ENCODE data around the gene TMEM92.

- no peak for TF ChIP-seq CTCF (IDR thresholded peaks at IDR 0.05; ENCODE audit: low read depth, low read length, missing input control)
- no peak for TF ChIP-seq MAX (IDR thresholded peaks at IDR 0.05)
- no peak for TF ChIP-seq EGR1 (IDR thresholded peaks at IDR 0.05; ENCODE audit: low read depth in 2 of 2)
- no peak for TF ChIP-seq REST (IDR thresholded peaks at IDR 0.05)
- no peak for TF ChIP-seq GABPA (IDR thresholded peaks at IDR 0.05 in 1 of 2, conservative IDR thresholded peaks at IDR 0.05 in 1 of 2)
- no peak for TF ChIP-seq SP1 (IDR thresholded peaks at IDR 0.05)
- TF ChIP-seq JUND (IDR thresholded peaks at IDR 0.05), result no peak
- no peak for TF ChIP-seq RAD21 (IDR thresholded peaks at IDR 0.05)
- TF ChIP-seq TAF1 (conservative IDR thresholded peaks at IDR 0.05), result no peak
Measured at GRCh38 chr17:50270435-50271362, 3.6 kb upstream of the TMEM92 start.

All from liver (tissue), 3 donors.